ENCODE measurements around the gene ONECUT2. TPM values are rescaled to one million over a fixed set of nuclear protein-coding genes. Genes with fewer than 3 reads are reported as not detected.

ONECUT2 gene
- total and polyA plus RNA-seq, 7 donors = under 0.01 to 0.04 (median 0.03) TPM; not detected in 3

GRCh38 chr18:57461652-57462269, 26.6 kb downstream of the ONECUT2 start:
- 92 to 95% (median 94%) methylated on average over 3 of the region's 3 CpGs for WGBS, 3 donors
- H3K4me3 ChIP-seq = no peak overlapping the region
- no peaks in the 10 kb centered on the region for H3K9me3 ChIP-seq
- no peak overlapping the region for H3K27ac ChIP-seq
- DNase-seq = no peak
- intact Hi-C loops (cut with DNase I) = no loop called here
- H3K36me3 ChIP-seq (ENCODE audit: insufficient read depth in 1 of 2, low read depth in 1 of 2) = no peaks in the 10 kb centered on the region
- no peaks in the 10 kb centered on the region for H3K4me1 ChIP-seq
- no peak for ATAC-seq
- H3K27me3 ChIP-seq (ENCODE audit: insufficient read depth in 3 of 3, low read length in 2 of 3) = peaks cover 0 to 6% (median 5%) of the 10 kb centered on the region in 3 donors
- TF ChIP-seq CTCF (IDR thresholded peaks at IDR 0.05) = no peak

GRCh38 chr18:57466307-57466706, 31.1 kb downstream of the ONECUT2 start:
- WGBS, 3 donors = 21 to 39% (median 26%) methylated on average over 2 of the region's 2 CpGs
- H3K4me3 ChIP-seq = no peak overlapping the region
- ATAC-seq = no peak
- H3K27ac ChIP-seq = no peak overlapping the region
- no peaks in the 10 kb centered on the region for H3K9me3 ChIP-seq
- no peaks in the 10 kb centered on the region for H3K4me1 ChIP-seq
- peaks cover 0 to 9% (median 6%) of the 10 kb centered on the region in 3 donors for H3K27me3 ChIP-seq (ENCODE audit: insufficient read depth in 3 of 3, low read length in 2 of 3)
- H3K36me3 ChIP-seq (ENCODE audit: insufficient read depth in 1 of 2, low read depth in 1 of 2) = no peaks in the 10 kb centered on the region
- intact Hi-C loops (cut with DNase I) = no loop called here
- no peak for TF ChIP-seq CTCF (IDR thresholded peaks at IDR 0.05)
- DNase-seq = no peak

GRCh38 chr18:57466745-57467409, 31.7 kb downstream of the ONECUT2 start:
- Histone ChIP-seq H3K4me3 (no peak overlapping the region), H3K27ac (no peak overlapping the region), H3K9me3 (no peaks in the 10 kb centered on the region), H3K36me3 (ENCODE audit: insufficient read depth in 1 of 2, low read depth in 1 of 2) (no peaks in the 10 kb centered on the region), H3K27me3 (ENCODE audit: insufficient read depth in 3 of 3, low read length in 2 of 3) (peaks cover 0 to 10% (median 6%) of the 10 kb centered on the region in 3 donors), H3K4me1 (no peaks in the 10 kb centered on the region)
- TF ChIP-seq CTCF (IDR thresholded peaks at IDR 0.05) = no peak
- intact Hi-C loops (cut with DNase I) = no loop called here
- DNase-seq (no peak), ATAC-seq (no peak)
- 48 to 62% (median 57%) methylated on average over 10 of the region's 10 CpGs for WGBS, 3 donors

- TF ChIP-seq CTCF (IDR thresholded peaks at IDR 0.05) = no peak
- Histone ChIP-seq H3K36me3 (ENCODE audit: insufficient read depth in 1 of 2, low read depth in 1 of 2) (no peaks in the 10 kb centered on the region), H3K27me3 (ENCODE audit: insufficient read depth in 3 of 3, low read length in 2 of 3) (peaks cover 0 to 13% (median 10%) of the 10 kb centered on the region in 3 donors), H3K9me3 (no peaks in the 10 kb centered on the region), H3K27ac (no peak overlapping the region), H3K4me3 (no peak overlapping the region), H3K4me1 (no peaks in the 10 kb centered on the region)
- 25 to 62% (median 40%) methylated on average over 3 of the region's 3 CpGs for WGBS, 3 donors
- DNase-seq (no peak), ATAC-seq (no peak)
- intact Hi-C loops (cut with DNase I) = no loop called here
Observed at GRCh38 chr18:57469884-57470283, 34.7 kb downstream of the ONECUT2 start.

Measured in psoas muscle (tissue), 8 donors.